K562 (cell line): ENCODE data around the gene FILIP1L. TPM values are rescaled to one million over a fixed set of nuclear protein-coding genes. Genes with fewer than 3 reads are reported as not detected.

Experiments used
- BCOR ChIP-seq: fragments of 450-650 bp; IDR thresholded peaks from 2 replicates; pipeline ENCODE4 v1.6.1; 2016
- CBX2 ChIP-seq: fragments of 200-600 bp; sonication (generic); IDR thresholded peaks from one replicate; pipeline ENCODE4 v1.6.1; 2012; ENCODE audit warnings: mild to moderate bottlenecking, low read length, inconsistent platforms; ENCODE audit not compliant: insufficient read depth, poor library complexity, severe bottlenecking
- CHCHD3 ChIP-seq: fragments of 250-450 bp; sonication (Bioruptor Pico); IDR thresholded peaks from 2 replicates; pipeline ENCODE4 v2.1.2; 2022; ENCODE audit warnings: mild to moderate bottlenecking
- EHMT2 ChIP-seq: fragments of 450-650 bp; IDR thresholded peaks from 2 replicates; pipeline ENCODE4 v1.6.1; 2018; ENCODE audit warnings: antibody characterized with exemption
- ERF ChIP-seq: fragments of 450-650 bp; formaldehyde crosslinking; IDR thresholded peaks from 2 replicates; pipeline ENCODE4 v1.4.0; 2020; ENCODE audit warnings: mild to moderate bottlenecking, mixed read lengths
- ETV5 ChIP-seq: sonication (generic); formaldehyde crosslinking; IDR thresholded peaks from 2 replicates; pipeline ENCODE4 v1.4.0; 2020; ENCODE audit warnings: low read depth, mild to moderate bottlenecking, missing genetic modification reagents
- FOXA3 ChIP-seq, 2 experiments: fragments of 450-650 bp in 1 of 2; sonication (generic) in 1 of 2; formaldehyde crosslinking; IDR thresholded peaks in 1 of 2; conservative IDR thresholded peaks in 1 of 2; 2 replicates each; pipeline versions ENCODE4 v1.4.0 to v1.8.0; 2020 to 2022; ENCODE audit warnings: mild to moderate bottlenecking in 2 of 2, missing genetic modification reagents in 1 of 2
- KLF13 ChIP-seq: fragments of 450-650 bp; IDR thresholded peaks from 2 replicates; pipeline ENCODE4 v1.6.1; 2016; ENCODE audit warnings: missing genetic modification characterization, low read depth, mild to moderate bottlenecking, missing compliant biosample characterization, moderate library complexity, borderline replicate concordance
- MCM7 ChIP-seq, 2 experiments: fragments of 450-650 bp; IDR thresholded peaks; 2 replicates each; pipeline ENCODE4 v1.6.1; 2016 to 2018
- MTA2 ChIP-seq: fragments of 450-650 bp; IDR thresholded peaks from 2 replicates; pipeline ENCODE4 v1.6.1; 2016; ENCODE audit warnings: low read depth
- NEUROD1 ChIP-seq: fragments of 150-350 bp; IDR thresholded peaks from 2 replicates; pipeline ENCODE4 v1.6.1; 2014; ENCODE audit warnings: borderline replicate concordance, low read length, low read depth; ENCODE audit not compliant: partially characterized antibody
- NFIC ChIP-seq: fragments of 450-650 bp; IDR thresholded peaks from 2 replicates; pipeline ENCODE4 v1.6.1; 2017; ENCODE audit warnings: mild to moderate bottlenecking, inconsistent platforms
- NUFIP1 ChIP-seq: fragments of 450-650 bp; IDR thresholded peaks from 2 replicates; pipeline ENCODE4 v1.6.1; 2018; ENCODE audit not compliant: partially characterized antibody
- RBFOX2 ChIP-seq: fragments of 200-400 bp; formaldehyde crosslinking; IDR thresholded peaks from 2 replicates; pipeline ENCODE4 v1.6.1; 2017; ENCODE audit warnings: low read depth, mild to moderate bottlenecking, low read length, moderate library complexity
- RBM39 ChIP-seq: fragments of 200-400 bp; formaldehyde crosslinking; optimal IDR thresholded peaks from 2 replicates; pipeline ENCODE3; 2018; ENCODE audit warnings: low read depth, low read length
- SMARCC2 ChIP-seq: fragments of 450-650 bp; IDR thresholded peaks from 2 replicates; pipeline ENCODE4 v1.6.1; 2017; ENCODE audit warnings: antibody characterized with exemption, moderate library complexity, mild to moderate bottlenecking, low read depth
- STAT5B ChIP-seq: fragments of 250-450 bp; sonication (Bioruptor Pico); IDR thresholded peaks from 2 replicates; pipeline ENCODE4 v1.8.0; 2021; ENCODE audit warnings: mild to moderate bottlenecking, inconsistent platforms
- TEAD2 ChIP-seq: fragments of 450-650 bp; IDR thresholded peaks from 2 replicates; pipeline ENCODE4 v1.6.1; 2016; ENCODE audit warnings: missing genetic modification characterization, control low read depth, missing compliant biosample characterization
- TEAD4 ChIP-seq, 2 experiments: sonication (generic) in 1 of 2; formaldehyde crosslinking in 1 of 2; IDR thresholded peaks; 2 replicates each; pipeline versions ENCODE4 v1.6.1 to v1.8.0; 2012 to 2022; ENCODE audit warnings: borderline replicate concordance in 1 of 2, inconsistent platforms in 1 of 2, low read length in 1 of 2, mild to moderate bottlenecking in 1 of 2, missing genetic modification reagents in 1 of 2
- TFAM ChIP-seq: fragments of 250-450 bp; sonication (Bioruptor Pico); conservative IDR thresholded peaks from 2 replicates; pipeline ENCODE4 v1.5.0; 2021; ENCODE audit warnings: mild to moderate bottlenecking, moderate library complexity
- THRAP3 ChIP-seq: fragments of 450-650 bp; IDR thresholded peaks from 2 replicates; pipeline ENCODE4 v1.6.1; 2016; ENCODE audit warnings: mild to moderate bottlenecking, inconsistent platforms, borderline replicate concordance
- ZNF121 ChIP-seq: sonication (generic); formaldehyde crosslinking; conservative IDR thresholded peaks from 2 replicates; pipeline ENCODE4 v1.8.0; 2022; ENCODE audit warnings: missing genetic modification reagents
- ZNF24 ChIP-seq: fragments of 450-650 bp; IDR thresholded peaks from 2 replicates; pipeline ENCODE4 v1.6.1; 2016
- ZNF324 ChIP-seq: fragments of 250-450 bp; sonication (Bioruptor Pico); IDR thresholded peaks from 2 replicates; pipeline ENCODE4 v1.4.0; 2020; ENCODE audit warnings: mild to moderate bottlenecking
- ZNF384 ChIP-seq: IDR thresholded peaks from 2 replicates; pipeline ENCODE4 v1.6.1; 2012; ENCODE audit warnings: low read depth, low read length, improper control_type of control experiment
- ZNF507 ChIP-seq: conservative IDR thresholded peaks from 2 replicates; pipeline ENCODE4 v1.6.1; 2017; ENCODE audit warnings: missing genetic modification characterization, missing compliant biosample characterization
- polyA plus RNA-seq, 8 experiments: library from polyadenylated mRNA; depleted of rRNA in 4 of 8; stranded (reverse) in 5 of 8; unstranded in 3 of 8; fragments of >200 nt; fragmentation: Nextera tagmentation in 2 of 8; fragmentation: Illumina TruSeq in 1 of 8; extraction: Ambion mirVana in 2 of 8; extraction: Trizol in 1 of 8; gene quantifications; 2 replicates each; pipeline versions ENCODE4 v1.2.1 to v1.2.3, GENCODE V29; 2011 to 2014; ENCODE audit warnings: inconsistent platforms in 1 of 8, missing spikeins in 1 of 8
- total RNA-seq, 7 experiments: library from RNA; depleted of rRNA in 6 of 7; stranded (reverse); fragments of >200 nt in 6 of 7; fragmentation: Illumina TruSeq in 2 of 7; extraction: Trizol in 2 of 7; gene quantifications; 2 replicates each; pipeline versions ENCODE4 v1.2.1 to v1.2.3, GENCODE V29; 2011 to 2021; ENCODE audit warnings: low replicate concordance in 1 of 7
- TF ChIP-seq, protein P1 (sequence below): sonication (generic); formaldehyde crosslinking; IDR thresholded peaks from 2 replicates; pipeline ENCODE4 v1.8.0; 2022; ENCODE audit warnings: missing genetic modification reagents, mild to moderate bottlenecking, borderline replicate concordance
- TF ChIP-seq, protein P2 (sequence below): fragments of 450-650 bp; IDR thresholded peaks from 2 replicates; pipeline ENCODE4 v1.6.1; 2014; ENCODE audit warnings: low read depth, mild to moderate bottlenecking, moderate library complexity, borderline replicate concordance

FILIP1L gene
- total and polyA plus RNA-seq, 9 of the 15 experiments (the other 6 are each of a cell fraction or from before 2014, with no cell fraction given): 0.50 to 2.1 (median 1.1) TPM

GRCh38 chr3:100060685-100061484 is 53.4 kb downstream of the FILIP1L start (continued):
- TF ChIP-seq, protein P1, sequence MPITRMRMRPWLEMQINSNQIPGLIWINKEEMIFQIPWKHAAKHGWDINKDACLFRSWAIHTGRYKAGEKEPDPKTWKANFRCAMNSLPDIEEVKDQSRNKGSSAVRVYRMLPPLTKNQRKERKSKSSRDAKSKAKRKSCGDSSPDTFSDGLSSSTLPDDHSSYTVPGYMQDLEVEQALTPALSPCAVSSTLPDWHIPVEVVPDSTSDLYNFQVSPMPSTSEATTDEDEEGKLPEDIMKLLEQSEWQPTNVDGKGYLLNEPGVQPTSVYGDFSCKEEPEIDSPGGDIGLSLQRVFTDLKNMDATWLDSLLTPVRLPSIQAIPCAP: no peak
- TF ChIP-seq STAT5B (CRISPR knock-in tag): no peak
- TF ChIP-seq ZNF324 (CRISPR knock-in tag): no peak
- TF ChIP-seq NUFIP1: no peak
- TF ChIP-seq TEAD4 (IDR thresholded peaks at IDR 0.05; ENCODE audit: low read length): peak; percentile 85
- no peak for TF ChIP-seq TEAD4 (CRISPR knock-in tag; IDR thresholded peaks at IDR 0.05; ENCODE audit: borderline replicate concordance)
- no peak for TF ChIP-seq NEUROD1
- TF ChIP-seq NFIC: peak; percentile 57
- no peak for TF ChIP-seq MCM7 (IDR thresholded peaks at IDR 0.05)
- TF ChIP-seq ETV5 (CRISPR knock-in tag): no peak
- TF ChIP-seq TEAD2 (tag): no peak
- TF ChIP-seq TFAM (CRISPR knock-in tag): no peak
- TF ChIP-seq ZNF384: no peak
- no peak for TF ChIP-seq KLF13 (tag)
- TF ChIP-seq ZNF24: no peak
- no peak for TF ChIP-seq THRAP3
- no peak for TF ChIP-seq CHCHD3 (CRISPR knock-in tag)
- TF ChIP-seq BCOR: no peak
- TF ChIP-seq FOXA3 (CRISPR knock-in tag; conservative IDR thresholded peaks at IDR 0.05 in 1 of 2, IDR thresholded peaks at IDR 0.05 in 1 of 2): peak in 1 of 2 experiments; percentile 84; a peak in 2 of 4 replicates
- no peak for TF ChIP-seq ERF (CRISPR knock-in tag)
- peak; percentile 34; the same call in 1 of the 2 replicates for TF ChIP-seq SMARCC2
- TF ChIP-seq EHMT2: no peak
- TF ChIP-seq, protein P2, sequence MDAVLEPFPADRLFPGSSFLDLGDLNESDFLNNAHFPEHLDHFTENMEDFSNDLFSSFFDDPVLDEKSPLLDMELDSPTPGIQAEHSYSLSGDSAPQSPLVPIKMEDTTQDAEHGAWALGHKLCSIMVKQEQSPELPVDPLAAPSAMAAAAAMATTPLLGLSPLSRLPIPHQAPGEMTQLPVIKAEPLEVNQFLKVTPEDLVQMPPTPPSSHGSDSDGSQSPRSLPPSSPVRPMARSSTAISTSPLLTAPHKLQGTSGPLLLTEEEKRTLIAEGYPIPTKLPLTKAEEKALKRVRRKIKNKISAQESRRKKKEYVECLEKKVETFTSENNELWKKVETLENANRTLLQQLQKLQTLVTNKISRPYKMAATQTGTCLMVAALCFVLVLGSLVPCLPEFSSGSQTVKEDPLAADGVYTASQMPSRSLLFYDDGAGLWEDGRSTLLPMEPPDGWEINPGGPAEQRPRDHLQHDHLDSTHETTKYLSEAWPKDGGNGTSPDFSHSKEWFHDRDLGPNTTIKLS: no peak
- TF ChIP-seq CBX2: no peak
- peak; percentile 31; the same call in 1 of the 2 replicates for TF ChIP-seq ZNF121
- TF ChIP-seq MTA2: peak; percentile 75
- TF ChIP-seq RBFOX2: no peak
- TF ChIP-seq RBM39: no peak
- TF ChIP-seq ZNF507 (tag): no peak
